Esophagus muscularis mucosa (tissue), 4 donors: Measurements from ENCODE around the gene ETV6. TPM values are rescaled to one million over a fixed set of nuclear protein-coding genes. Genes with fewer than 3 reads are reported as not detected.

Experiments used
- DNase-seq: peaks from one replicate; pipeline ENCODE4 v3.0.0-alpha.2; 2017; ENCODE audit errors: extremely low spot score
- H3K27ac ChIP-seq, 4 donors: fragments of 200-600 bp; sonication (generic); replicated peaks in 1 of 4; 1 replicate in 3 of 4; 2 replicates in 1 of 4; pipeline ENCODE4 v1.5.1; 2016 to 2019; ENCODE audit warnings: mild to moderate bottlenecking in 1 of 4
- H3K27me3 ChIP-seq, 4 donors: fragments of 200-600 bp; sonication (generic); one replicate each; pipeline versions ENCODE4 v1.5.1 to v1.6.0; 2016 to 2019
- H3K36me3 ChIP-seq, 4 donors: fragments of 200-600 bp; sonication (generic); one replicate each; pipeline ENCODE4 v1.5.1; 2016 to 2019
- H3K4me1 ChIP-seq, 4 donors: fragments of 200-600 bp; sonication (generic); one replicate each; pipeline ENCODE4 v1.5.1; 2016 to 2019
- H3K4me3 ChIP-seq, 4 donors: fragments of 200-600 bp; sonication (generic); 1 replicate in 2 of 4; 2 replicates in 2 of 4; pipeline ENCODE4 v1.5.1; 2016 to 2019; ENCODE audit warnings: mild to moderate bottlenecking in 4 of 4, moderate library complexity in 1 of 4
- H3K9me3 ChIP-seq, 4 donors: fragments of 200-600 bp; sonication (generic); 1 replicate in 3 of 4; 2 replicates in 1 of 4; pipeline ENCODE4 v1.5.1; 2016 to 2019
- CTCF ChIP-seq, 3 experiments: fragments of 200-600 bp in 2 of 3; fragments of 450-650 bp in 1 of 3; sonication (generic) in 2 of 3; IDR thresholded peaks; one replicate each; pipeline ENCODE4 v1.5.1; 2017 to 2019; ENCODE audit warnings: antibody characterized with exemption in 3 of 3, mild to moderate bottlenecking in 2 of 3, moderate library complexity in 1 of 3
- EP300 ChIP-seq: sonication (generic); formaldehyde crosslinking; IDR thresholded peaks from one replicate; pipeline ENCODE4 v1.6.1; 2017; ENCODE audit warnings: antibody characterized with exemption
- POLR2A ChIP-seq: fragments of 450-650 bp; IDR thresholded peaks from one replicate; pipeline ENCODE4 v1.6.1; 2017; ENCODE audit warnings: antibody characterized with exemption, moderate library complexity, mild to moderate bottlenecking, low read depth
- POLR2AphosphoS5 ChIP-seq, 2 donors: sonication (generic); formaldehyde crosslinking; IDR thresholded peaks; one replicate each; pipeline ENCODE4 v1.6.1; 2017; ENCODE audit warnings: antibody characterized with exemption in 2 of 2
- WGBS: methylation state at CpG from one replicate; pipeline ENCODE4 v1.1.5; 2018; 5-methylcytosine and 5-hydroxymethylcytosine counted together
- intact Hi-C: fragments of 100-400 bp; cut with DNase I; formaldehyde crosslinking; loops from one replicate; pipeline ENCODE4 v1.15.1; 2023
- total RNA-seq, 4 donors: library from RNA; depleted of rRNA; stranded (reverse); fragments of >200 nt; gene quantifications; one replicate each; pipeline versions ENCODE4 v1.1.0 to v1.2.1, GENCODE V29; 2016

ETV6 gene
- 10 to 100 TPM; 22.4 to 29.6 (median 25.3) TPM for total RNA-seq

- Histone ChIP-seq H3K4me3 (peak within 1 kb of the TSS; percentile 71 to 88 (median 84)), H3K9me3 (no peaks in the 10 kb centered on the region), H3K27me3 (no peaks in the 10 kb centered on the region), H3K4me1 (peaks cover 21 to 32% (median 24%) of the 10 kb centered on the region in 4 donors), H3K27ac (peak within 1 kb of the TSS; percentile 90 to 98 (median 98)), H3K36me3 (no peaks in the 10 kb centered on the region)
- DNase-seq, result peak; percentile 94
- TF ChIP-seq CTCF (IDR thresholded peaks at IDR 0.05), result no peak
- peak; percentile 34 to 84 for TF ChIP-seq POLR2AphosphoS5 (IDR thresholded peaks at IDR 0.05)
- peak; percentile 74 for TF ChIP-seq EP300
- intact Hi-C loops, result loop anchor here (5.0 to 10.0 kb wide), 7 partner anchors 67 to 385 kb away; no protein-coding TSS in a partner anchor
- under 1% methylated on average over 36 of the region's 86 CpGs for WGBS
These were observed at the start of gene ETV6 for GRCh38 chr12:11649413-11650285. TSS of gene ETV6 (plus strand) at chr12:11649674. CDS start at chr12:11650128, 454 bp downstream.

DNA sequence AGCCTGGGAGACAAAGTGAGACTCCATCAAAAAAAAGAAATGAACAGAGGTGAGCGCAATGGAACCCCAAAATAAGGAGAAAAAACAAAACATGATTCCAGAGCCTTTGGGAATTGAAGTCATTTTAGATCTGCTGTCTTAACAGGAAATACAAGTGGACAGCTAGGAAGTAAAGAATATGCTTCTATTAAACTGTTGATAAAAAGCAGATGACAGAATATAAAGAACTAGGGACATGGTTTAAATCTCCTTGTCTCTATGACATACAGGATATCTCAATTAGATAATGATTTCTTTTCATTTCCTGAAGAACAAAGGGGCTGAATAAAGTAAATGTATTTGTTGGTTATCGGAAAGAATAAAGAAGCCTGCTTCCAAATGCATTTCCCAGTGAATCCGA, 49.3 kb upstream of the ETV6 start:
- no peaks in the 10 kb centered on the region for H3K36me3 ChIP-seq
- H3K4me3 ChIP-seq, result no peak overlapping the region
- no peak for DNase-seq
- intact Hi-C loops, result no loop called here
- H3K27me3 ChIP-seq, result no peaks in the 10 kb centered on the region
- H3K4me1 ChIP-seq, result no peaks in the 10 kb centered on the region
- H3K9me3 ChIP-seq, result no peaks in the 10 kb centered on the region
- no peak for TF ChIP-seq POLR2AphosphoS5 (IDR thresholded peaks at IDR 0.05)
- TF ChIP-seq CTCF (IDR thresholded peaks at IDR 0.05), result no peak
- TF ChIP-seq EP300, result no peak
- no peak for TF ChIP-seq POLR2A
- 61% methylated on average over 3 of the region's 3 CpGs for WGBS
- no peak overlapping the region for H3K27ac ChIP-seq

DNA sequence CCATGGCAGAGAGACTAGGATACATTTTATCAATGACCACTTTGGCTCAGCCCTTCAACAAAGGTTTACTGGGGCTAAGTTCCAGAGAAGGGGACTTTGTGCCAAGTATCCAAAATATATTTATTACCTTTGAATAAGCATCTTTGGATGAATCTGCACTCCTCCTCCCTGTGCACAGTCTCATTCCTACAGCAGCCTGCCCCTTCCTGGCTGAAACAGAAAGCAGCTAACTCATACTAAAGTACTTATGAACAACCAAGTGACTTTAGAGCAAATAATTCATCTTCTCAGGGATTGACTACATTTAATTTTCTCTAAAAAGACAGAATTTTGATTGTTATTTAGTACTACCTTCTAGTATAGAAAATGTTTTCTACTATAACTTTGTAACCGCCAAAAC, 47.8 kb upstream of the ETV6 start:
- TF ChIP-seq POLR2A (no peak), POLR2AphosphoS5 (IDR thresholded peaks at IDR 0.05) (no peak), EP300 (no peak), CTCF (IDR thresholded peaks at IDR 0.05) (no peak)
- intact Hi-C loops, result no loop called here
- Histone ChIP-seq H3K27ac (no peak overlapping the region), H3K36me3 (no peaks in the 10 kb centered on the region), H3K4me1 (peaks cover 0 to under 1% (median 0%) of the 10 kb centered on the region in 4 donors), H3K27me3 (no peaks in the 10 kb centered on the region), H3K4me3 (no peak overlapping the region), H3K9me3 (no peaks in the 10 kb centered on the region)
- 94% methylated on average over 1 of the region's 1 CpG for WGBS
- no peak for DNase-seq

DNA sequence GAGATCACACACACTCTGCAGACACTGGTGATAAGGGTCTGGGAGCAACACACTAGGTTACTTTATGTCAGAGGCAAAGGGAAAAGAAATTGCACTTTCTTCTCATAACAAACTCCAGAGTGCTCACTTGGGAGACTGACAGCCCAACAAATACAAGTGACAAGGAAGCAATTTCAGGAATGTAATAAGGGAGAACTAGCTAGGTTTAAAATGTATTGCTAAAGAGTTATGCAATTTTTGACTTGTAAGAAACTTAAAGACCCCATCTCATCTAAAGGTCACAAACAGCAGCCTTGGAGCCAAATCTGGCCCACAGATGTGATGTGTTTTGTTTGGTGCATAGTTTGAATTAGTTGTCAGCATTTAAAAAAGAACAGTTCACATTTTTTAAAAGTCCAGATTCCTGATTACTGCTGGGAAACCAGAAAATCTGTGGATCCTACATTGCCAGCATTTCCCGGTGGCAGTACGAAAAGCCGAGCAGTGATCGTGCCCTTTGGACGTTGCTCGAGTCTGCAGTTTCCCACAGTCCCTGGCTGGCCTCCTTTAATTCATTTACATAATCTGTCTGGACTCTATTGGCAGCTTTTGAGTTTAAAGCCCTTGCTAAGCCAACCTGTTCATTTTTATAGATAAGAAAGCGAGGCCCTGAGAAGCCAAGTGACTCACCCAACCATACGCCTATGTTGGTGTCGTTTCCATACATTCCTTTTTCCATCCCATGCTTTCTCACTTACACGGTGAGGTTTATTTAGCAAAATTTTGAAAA, 42.0 kb upstream of the ETV6 start:
- Histone ChIP-seq H3K9me3 (no peaks in the 10 kb centered on the region), H3K4me3 (no peak overlapping the region), H3K27ac (peak overlapping the region in 1 of 4 donors; percentile 36), H3K27me3 (no peaks in the 10 kb centered on the region), H3K4me1 (peaks cover 5 to 12% (median 10%) of the 10 kb centered on the region in 4 donors), H3K36me3 (no peaks in the 10 kb centered on the region)
- DNase-seq, result no peak
- WGBS, result 65% methylated on average over 10 of the region's 10 CpGs
- TF ChIP-seq CTCF (IDR thresholded peaks at IDR 0.05), result no peak
- no peak for TF ChIP-seq POLR2A
- no peak for TF ChIP-seq EP300
- no peak for TF ChIP-seq POLR2AphosphoS5 (IDR thresholded peaks at IDR 0.05)
- intact Hi-C loops, result no loop called here
